ENCODE measurements around the gene KCNT2.
A peak's percentile ranks its signal among the peaks of the same experiment; 100 is the strongest.

KCNT2 gene

DNA sequence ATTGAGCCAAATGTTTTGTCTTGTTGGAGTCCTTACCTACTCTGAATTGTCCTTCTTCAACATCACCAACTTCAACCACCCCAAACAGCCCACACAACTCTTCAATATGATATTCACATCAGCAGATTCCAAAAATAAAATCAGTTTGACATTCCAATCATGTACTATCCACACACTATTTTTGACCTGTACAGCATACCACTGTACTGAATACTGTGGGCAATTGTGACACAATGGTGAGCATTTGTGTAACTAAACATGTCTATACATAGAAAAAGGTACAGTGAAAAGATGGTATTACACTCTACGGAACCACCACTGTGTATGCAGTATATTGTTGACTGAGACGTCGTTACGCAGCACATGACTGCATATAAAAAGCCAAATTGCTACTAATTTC, 223.1 kb downstream of the KCNT2 start:
- DNase-seq: no peak

DNA sequence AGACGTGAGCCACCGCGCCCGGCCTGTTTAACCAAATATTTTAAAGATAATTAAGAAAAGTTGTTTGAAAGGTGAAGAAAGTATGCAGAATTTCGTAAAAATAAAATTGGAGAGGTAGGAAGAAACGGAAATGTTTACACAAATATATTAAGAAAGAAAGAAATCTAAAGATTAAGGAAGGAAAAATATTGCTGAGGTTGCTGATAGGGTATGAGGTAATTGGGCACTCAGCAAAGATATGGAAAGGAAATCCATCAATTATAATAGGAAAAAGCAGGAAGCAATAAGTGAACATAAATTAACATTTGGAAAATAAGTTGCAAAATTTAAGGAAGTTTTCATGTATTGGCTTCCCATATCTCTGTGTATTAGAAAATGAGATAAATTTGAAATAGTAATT, 225.9 kb downstream of the KCNT2 start:
- no peak for DNase-seq

DNA sequence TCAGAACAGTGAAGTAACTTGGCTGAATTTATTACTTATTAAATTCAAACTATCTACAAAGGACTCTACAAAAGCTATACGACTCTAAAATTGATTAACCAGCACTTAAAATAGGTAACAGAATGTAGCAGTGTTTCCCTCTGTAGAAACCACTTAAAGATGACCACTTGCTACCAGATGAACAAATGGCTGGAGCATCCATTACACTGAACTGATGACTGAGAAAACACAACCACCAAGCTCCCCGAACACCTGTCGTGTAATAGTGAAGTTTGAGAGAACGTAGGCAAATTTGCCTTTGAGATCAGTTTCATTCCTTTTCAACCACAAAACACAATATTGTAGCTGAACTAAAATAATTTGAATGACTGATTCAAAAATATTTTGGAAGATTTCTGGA, 226.7 kb downstream of the KCNT2 start:
- DNase-seq: no peak

DNA sequence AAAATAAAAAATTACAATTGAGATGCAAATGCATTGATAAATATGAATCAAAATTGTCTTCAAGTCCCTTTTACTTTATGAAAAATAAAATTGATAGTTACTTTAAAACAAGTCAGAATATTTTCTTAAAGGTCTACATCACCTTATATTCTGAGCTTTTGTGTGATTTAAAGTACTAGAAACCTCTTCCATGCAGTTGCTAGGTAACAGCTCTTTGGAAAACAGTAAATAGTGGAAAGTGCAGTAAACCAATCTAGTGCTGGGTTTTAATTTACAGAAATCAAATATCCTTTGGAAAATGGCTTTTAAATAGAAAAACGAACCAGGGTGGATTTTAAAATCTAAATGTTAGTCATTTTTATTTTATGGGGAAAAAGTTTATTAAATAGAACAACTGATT, 227.9 kb downstream of the KCNT2 start:
- DNase-seq: no peak

DNA sequence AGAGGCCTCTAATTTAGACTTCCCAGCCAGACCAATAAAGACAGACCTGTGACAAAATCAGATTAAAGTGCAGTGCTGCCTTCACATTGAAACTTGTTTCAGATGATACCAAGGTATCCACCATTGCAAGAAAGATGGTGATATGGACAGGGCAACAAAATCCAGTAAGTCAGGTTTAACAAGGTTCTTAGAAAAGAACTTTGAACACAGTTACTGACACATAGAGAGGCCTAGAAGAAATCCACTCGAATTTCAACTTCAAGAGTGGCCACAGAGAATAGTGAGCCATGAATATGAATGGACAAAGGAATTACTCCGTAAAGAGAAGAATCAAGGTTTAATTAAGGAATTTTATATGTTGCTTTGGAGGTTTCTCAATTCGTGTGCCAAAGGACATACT, 230.4 kb downstream of the KCNT2 start:
- DNase-seq: no peak

DNA sequence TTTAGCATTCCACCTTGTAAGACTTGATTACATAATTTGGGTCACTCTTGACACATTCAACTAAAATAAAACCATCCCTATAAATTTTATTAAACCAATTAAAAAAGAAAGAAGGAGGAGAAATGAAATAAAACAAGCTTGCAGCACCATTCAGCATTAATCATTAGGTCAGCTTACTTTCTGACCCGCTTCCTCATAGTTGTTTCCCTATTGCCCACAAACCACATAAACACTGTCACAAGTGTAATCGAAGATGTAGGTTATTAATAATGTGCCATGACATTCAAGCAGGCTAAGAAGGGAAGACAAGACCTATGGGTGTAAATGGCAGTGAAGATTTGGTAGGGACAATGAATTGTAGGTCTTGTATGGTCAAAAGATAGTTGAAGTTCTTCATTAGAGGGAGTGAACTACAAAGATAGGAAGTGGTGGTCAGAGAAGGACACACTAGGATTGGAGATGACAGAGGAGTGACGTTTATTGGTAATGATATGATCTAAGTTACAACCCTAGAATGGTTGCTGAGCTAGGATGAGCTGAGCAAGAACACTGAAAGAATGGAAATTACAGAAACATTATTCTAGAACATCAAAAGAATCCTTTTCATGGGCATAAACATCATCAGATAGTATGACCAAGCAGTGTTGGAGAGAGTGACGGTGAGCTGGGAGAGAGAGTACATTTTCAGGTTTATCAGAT, 231.5 kb downstream of the KCNT2 start:
- no peak for DNase-seq

DNA sequence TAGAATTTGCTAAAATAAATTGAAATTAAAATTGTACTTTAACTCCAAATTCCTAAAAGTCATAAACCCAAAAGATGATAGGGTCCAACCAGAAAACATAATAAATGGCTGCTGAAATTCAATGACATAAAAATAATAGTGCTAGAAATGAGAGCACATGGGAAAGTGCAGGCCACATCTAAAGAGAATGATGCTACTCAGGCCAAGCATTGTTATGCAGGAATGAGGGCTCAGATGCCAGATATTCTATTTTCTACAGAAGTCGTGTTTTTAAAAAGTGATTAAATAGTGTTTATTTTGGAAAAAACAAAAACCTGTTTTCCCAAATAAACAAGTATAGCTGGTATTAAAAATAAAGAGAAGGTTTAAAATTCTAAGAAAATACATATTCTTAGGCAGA, 234.4 kb downstream of the KCNT2 start:
- no peak for DNase-seq

DNA sequence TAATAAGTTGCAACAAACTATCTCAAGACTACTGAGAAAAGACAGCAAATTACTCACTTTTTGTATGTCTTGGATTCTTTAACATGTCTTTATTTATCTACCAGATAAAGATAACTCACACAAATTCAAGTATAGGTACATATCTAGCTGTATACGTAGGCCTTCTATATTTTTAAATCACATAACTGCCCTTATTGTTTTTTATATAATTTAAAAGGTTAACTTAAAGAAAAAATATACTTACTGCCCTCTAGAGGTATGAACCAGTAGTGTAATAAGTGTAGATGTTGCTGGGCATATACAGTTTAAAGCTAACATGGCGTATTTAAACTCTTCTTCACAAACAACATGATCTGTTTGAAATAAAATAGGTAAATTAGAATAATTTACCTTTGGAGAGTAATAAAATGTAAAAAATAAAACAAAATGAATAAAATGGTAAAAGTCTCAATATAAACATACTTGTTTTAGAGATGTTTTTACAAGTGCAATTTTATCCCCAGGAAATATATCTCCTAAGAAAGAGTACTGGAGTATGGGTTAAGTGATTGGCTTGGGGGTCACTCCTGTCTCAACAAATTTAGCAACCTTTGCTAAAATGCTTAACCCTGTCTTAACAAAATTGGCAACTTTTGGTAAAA, 235.2 kb downstream of the KCNT2 start:
- DNase-seq: peak; percentile 22

DNA sequence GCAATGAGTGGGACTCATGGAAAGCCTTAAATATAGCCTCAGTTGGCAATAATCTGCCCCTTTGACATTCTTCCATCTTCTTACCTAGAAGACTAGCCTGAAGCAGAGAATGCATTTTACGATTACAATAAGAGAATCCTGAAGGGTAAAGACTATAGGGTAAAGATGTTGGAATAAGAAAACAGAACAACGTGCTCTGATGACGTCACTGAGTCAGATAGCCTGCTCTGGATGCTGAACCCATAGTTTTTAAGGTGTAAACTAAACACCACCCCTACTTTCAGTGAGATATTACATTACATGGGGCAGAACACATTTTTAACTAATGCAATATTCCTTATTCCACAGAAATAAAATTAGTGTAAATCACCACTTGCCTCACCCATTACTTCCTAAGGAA, 240.4 kb downstream of the KCNT2 start:
- no peak for DNase-seq

DNA sequence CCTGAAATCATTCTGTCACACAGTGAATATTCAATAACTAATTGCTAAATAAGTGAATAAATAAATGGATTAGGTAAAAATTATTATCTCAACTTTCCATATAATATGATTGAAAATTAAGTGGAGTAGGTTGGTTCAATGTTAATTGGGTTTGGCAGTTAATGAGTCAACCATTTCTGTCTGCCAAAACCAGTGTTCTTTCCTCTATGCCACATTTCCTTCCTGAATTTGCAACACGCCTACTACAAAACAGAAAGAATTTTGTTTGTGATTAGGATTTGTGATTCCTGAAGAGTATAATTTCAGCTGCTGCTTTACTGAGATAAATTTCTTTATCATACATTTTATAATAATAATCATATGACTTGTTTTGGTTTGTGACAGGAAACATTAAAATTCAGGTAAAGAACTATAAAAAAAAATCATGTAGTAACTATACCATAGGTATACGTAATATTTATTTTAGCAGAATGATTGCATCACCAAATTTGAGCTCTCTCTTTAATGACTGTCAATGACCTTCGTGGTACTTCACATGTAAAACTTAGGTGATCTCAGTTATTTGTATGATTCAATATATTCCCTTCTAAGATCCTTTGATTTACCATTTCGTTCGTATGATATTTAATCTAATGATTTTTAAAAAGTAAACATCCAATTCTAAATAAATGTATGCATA, 241.3 kb downstream of the KCNT2 start:
- DNase-seq: no peak

DNA sequence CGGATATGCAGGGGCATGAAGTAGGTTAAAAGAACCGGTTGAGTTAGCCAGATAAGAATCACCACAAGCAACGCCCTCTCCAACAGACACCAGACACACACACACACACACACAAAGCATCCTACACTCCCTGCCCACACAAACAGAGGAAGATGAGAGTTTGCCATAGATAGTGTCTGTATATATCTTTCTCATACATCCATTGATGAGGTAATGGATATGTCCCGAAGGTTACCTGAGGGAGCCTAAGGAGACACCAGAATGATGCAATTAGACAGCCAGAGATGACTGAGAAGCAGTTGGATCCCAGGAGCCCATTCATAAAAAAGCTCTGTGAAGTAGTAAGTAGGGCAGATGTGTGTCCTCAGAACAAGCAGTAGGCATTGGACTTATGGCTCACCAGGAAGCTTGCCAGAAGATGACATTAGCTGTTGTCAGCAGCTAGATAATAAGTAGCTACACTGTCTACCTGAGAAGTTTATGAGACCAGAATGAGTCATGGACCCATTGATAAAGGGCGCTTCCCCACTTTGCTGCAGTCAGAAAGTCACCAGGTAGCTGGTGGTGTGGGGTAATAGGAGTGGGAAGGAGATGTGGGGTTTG, 247.0 kb downstream of the KCNT2 start:
- DNase-seq: peak; percentile 3

DNA sequence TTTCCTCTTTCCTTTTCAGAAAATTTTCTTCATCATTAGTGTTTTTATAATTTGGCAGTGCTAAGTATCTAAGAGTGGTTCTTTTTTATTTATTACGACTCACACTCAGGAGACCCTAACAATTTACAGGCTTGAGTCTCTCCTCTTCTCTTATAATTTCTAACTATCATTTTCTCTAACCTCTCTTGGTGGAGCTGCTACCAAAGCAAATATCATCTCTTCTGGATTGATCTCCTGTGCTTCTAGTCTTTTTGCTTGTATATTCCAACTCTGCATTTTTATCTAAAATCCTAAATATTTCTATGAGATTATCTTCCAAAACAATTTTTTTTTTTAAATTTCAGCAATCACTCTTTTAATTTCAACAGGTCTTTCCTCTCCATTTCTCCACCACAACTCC, 250.3 kb downstream of the KCNT2 start:
- DNase-seq: no peak

DNA sequence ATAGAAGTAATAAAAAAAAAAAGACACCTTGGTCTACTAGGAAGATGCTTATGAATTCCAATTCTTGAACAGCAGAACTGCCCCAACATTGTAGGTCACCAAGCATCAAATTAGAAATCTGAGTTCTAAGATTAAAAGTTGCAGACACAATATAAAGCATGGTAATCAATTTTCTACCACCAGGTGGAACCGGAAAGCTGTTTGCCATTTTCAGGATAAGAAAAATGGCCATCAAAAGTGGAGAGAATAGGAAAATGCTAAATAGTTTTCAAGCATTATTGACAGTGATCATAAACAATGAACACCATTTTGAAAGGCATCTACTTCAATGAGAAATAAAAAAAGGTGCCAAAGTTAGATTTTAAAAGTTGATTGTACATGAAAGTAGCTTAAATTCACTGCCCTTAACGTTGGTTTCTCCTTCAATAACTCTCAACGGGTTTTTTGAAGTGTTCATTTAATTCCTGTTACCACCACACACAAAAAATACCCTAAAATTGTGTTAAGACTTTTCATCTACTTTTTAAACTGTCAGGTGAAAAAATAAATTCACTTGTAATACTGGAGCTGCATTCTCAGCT, 252.9 kb downstream of the KCNT2 start:
- peak; percentile 20 for DNase-seq

DNA sequence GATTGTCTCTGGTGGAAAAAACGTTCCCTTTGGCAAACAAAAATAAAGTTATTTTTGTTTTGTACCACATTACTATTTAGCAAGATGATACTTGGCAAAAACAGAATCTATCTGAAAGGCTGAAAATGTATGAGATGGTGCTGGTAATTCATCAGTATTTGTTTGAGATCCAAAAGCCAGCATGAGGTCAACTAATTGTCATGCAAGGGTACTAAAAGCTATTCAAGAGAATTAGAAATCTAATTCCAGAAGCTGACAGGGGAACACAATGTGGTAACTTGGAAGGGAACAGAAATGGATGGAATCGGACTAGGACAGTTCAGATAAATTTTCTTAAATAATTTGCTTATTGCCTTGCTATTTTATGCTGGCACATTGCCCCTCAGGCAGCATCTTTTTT, 263.8 kb downstream of the KCNT2 start:
- DNase-seq: no peak

DNA sequence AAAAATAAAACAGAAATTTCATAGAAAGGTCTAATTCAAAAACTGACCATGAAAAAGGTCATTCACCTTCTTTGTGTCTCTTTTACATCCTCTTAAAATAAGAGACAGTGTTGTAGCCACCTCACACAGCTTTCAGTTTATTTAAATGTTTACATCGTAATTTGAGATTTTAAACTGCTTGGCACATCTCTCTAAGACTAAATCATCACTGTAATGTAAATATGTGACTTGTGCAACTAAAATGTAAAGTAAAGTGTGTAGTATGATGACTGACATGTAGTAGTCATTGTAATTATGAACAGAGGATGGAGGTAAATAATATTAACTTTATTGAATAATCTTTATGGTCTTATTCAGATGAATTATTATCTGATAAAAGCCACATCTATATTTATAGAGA, 283.9 kb downstream of the KCNT2 start:
- peak; percentile 11 for DNase-seq

DNA sequence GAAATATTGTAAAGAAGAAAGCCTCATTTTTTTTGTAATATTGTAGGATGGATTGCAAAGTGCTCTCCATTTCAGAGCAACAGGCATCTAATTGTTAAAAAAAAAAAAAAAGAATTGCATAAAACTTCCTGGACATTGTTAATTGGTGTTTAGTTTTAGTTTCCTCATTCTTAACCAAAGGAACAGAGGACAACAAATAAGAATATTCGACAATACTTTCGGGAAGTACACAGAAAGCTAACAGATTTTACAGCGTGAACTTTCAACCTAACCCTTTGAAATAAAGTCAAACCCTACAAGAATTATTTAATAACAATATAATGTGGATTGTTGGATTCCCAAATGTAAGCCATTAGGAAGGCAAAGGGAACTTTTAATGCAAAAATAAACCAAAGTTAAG, 284.4 kb downstream of the KCNT2 start:
- no peak for DNase-seq

DNA sequence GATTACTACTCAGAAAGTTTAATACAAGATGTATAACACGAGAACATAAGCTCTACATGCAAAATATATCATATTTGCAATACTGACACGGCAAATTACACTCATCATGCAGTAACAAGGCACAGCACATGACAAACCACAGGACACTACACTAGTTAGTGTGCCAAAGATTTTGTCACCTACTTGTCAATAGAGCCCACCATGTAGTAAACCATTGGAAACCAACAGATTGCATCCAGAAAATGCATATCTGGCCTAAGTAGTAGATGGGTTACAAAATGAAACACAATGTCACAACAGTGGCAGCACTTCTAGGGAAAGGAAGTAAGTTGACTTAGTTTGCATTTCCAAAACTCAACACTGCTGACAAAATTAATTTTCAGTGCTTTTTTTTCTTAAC, 288.9 kb downstream of the KCNT2 start:
- no peak for DNase-seq

DNA sequence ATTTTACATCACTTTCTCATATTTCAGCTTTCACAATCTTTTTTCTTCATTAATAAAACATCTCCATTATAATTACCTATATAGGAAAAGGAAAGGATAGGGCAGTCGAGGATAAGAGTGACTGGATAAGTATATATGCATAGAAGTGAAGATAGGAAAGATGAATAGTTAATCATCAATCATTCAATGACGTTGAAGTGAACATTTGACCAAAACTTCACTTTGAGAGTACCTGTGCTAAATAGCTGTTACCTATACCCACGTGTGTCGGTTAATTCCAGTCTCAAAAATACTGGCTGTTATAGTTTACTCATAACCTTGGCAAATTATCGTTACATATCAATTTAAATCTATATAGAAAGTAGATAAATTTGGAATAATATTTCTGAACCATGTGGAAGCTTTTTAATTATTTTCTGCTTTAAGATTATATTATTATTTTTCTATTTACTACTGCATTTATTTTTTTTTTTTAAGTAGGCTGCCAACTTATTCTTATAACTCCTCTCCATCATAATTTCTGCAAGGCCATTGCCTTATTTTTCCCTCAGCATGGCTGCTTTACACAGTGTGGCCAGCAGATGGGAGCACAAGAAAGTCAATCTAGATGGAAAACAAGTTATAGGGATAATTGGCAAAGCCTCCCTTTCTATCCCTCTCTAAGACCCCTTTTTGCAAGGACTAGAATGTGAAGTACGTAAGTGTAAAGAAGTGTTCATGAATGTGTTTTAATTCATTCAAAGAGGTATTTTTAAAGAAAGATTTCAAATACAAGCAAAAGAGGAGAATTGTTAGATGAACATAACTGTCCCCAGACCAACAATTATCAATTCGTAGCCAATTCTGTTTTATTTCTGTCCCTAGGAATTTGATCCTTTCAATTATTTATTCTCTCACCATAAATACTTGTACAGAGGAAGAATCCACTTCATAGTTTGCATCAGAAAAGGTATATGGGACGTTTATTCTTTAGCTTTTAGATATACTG, 290.4 kb downstream of the KCNT2 start:
- DNase-seq: peak; percentile 34

DNA sequence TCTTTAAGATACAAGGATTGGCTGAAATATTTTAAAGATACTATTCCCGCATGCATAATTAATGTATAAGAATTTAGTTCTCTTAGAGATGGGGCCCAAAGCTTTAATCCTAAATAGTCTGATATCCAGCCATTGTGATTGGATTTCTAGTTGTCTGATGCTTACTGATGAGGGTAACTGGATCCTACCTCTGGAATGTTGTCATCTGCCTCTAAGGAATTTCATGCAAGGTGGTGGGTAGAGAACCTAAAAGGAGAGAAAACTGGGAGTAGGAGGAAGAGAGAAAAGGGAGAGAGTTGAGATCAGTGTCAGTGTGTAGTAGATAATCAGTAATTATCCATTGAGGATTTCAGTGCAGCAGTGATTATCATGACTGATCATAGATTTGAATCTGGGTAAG, 295.5 kb downstream of the KCNT2 start:
- no peak for DNase-seq

DNA sequence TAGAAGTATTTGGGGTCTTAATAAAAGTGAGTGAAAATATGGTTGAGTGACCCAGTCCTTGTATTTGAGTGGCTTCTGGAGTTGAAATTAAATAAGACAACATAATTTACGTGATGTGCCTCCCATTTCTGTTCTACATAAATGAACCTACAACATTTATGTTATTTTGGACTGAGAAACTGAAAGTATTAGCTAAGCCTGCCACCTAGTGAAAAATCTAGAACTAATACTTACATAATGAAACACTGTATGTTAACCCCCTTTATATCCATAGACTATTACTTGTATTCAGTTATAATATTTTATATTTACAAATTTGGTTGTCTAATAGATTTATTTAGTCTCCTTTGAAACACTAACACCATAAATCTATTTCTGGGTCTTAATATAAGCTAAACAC, 298.9 kb downstream of the KCNT2 start:
- DNase-seq: peak; percentile 41

DNA sequence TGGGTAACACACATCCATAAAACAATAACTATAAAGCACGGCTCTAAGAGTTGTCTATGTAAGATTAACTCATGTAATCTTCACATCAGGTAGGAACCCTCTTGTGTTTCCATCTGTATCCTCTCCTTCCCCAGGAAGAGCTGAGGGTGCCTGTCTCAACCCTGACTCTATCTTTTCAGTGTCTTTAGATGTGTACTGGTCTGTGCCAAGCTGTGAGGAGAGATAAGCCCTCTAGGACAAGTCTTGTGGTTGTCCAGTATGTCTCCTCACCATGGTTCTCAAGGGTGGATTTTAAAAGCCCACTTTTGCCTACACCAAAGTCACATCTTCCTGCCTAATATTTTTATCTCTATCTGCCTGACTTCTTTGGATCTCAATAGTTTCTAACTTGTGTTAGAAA, 300.1 kb downstream of the KCNT2 start:
- no peak for DNase-seq

DNA sequence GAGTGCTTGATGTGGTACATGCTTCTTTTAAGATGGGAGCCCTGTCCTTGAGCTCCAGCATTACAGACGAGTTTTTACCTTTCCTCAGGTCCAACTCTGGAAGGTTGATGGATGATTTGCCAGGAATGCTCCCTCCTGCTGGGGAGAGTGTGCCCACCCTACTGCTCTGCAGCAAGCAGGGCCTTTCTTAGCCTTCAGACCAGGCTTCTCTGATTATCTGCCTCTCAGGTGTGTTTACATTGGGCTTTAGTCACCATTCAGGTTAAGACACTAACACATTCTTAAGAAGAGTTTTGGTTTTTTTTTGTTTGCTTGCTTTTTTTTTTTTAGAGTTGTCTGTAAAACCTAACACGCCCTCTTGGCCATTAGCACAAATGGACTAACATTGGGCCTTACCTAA, 301.8 kb downstream of the KCNT2 start:
- no peak for DNase-seq

All from fibroblast of skin of right quadriceps (primary cell).